Activated T-helper 1 cell treated with anti-CD3 and anti-CD28 coated beads, Interleukin-12 subunit alpha, Interleukin-12 subunit beta, Interleukin-2, Interleukin-4 antibody, amounts not matched to agents 30 ng/mL and 10 ng/mL and 1 ng/mL, durations not matched to agents 14 hours and 24 hours and 36 hours (primary cell): ENCODE results near the gene LIPN. TPM values are rescaled to one million over a fixed set of nuclear protein-coding genes. Genes with fewer than 3 reads are reported as not detected.
A peak's percentile ranks its signal among the peaks of the same experiment; 100 is the strongest.
"Not testable (repeated sequence)": the region's sequence is repeated elsewhere in the genome, so short reads cannot be mapped to it uniquely, and the experiment has no call there.

ENCODE experiments used
- DNase-seq: peaks from one replicate; pipeline ENCODE4 v3.0.0; 2021; ENCODE audit warnings: low spot score
- H3K27ac Mint-ChIP-seq: one replicate; pipeline ENCODE4 v1.8.0; 2021; ENCODE audit warnings: mild to moderate bottlenecking, mixed read lengths
- H3K27me3 Mint-ChIP-seq: one replicate; pipeline ENCODE4 v1.8.0; 2022; ENCODE audit warnings: mild to moderate bottlenecking, moderate library complexity, mixed read lengths; ENCODE audit not compliant: insufficient read depth
- H3K36me3 Mint-ChIP-seq: one replicate; pipeline ENCODE4 v1.8.0; 2021; ENCODE audit warnings: low read depth, mixed read lengths
- H3K4me1 Mint-ChIP-seq: one replicate; pipeline ENCODE4 v1.8.0; 2021; ENCODE audit warnings: low read depth, mixed read lengths
- H3K4me3 Mint-ChIP-seq: one replicate; pipeline ENCODE4 v1.8.0; 2021; ENCODE audit warnings: mild to moderate bottlenecking, moderate library complexity, mixed read lengths
- H3K9me3 Mint-ChIP-seq: one replicate; pipeline ENCODE4 v1.8.0; 2021; ENCODE audit warnings: mixed read lengths
- intact Hi-C: fragments of 100-400 bp; cut with micrococcal nuclease; formaldehyde crosslinking; loops from one replicate; pipeline ENCODE4 v1.15.1; 2024
- total RNA-seq: library from RNA; stranded (reverse); gene quantifications from 2 replicates; pipeline ENCODE4 v1.2.3, GENCODE V29; 2022

Gene LIPN
- total RNA-seq: not detected in 2 replicates

- H3K4me3 Mint-ChIP-seq: no peak within 1 kb of the TSS
These were observed at the start of gene LIPN for GRCh38 chr10:88759366-88760101. TSS of gene LIPN (plus strand) at chr10:88760020. CDS start at chr10:88761406, 1,386 bp downstream.

GRCh38 chr10:88715517-88715916, 44.3 kb upstream of the LIPN start:
- H3K4me3 Mint-ChIP-seq: no peak overlapping the region
- no peaks in the 10 kb centered on the region for H3K36me3 Mint-ChIP-seq
- peaks cover 17% of the 10 kb centered on the region for H3K27me3 Mint-ChIP-seq
- H3K9me3 Mint-ChIP-seq: no peaks in the 10 kb centered on the region
- H3K27ac Mint-ChIP-seq: no peak overlapping the region
- intact Hi-C loops: no loop called here
- no peaks in the 10 kb centered on the region for H3K4me1 Mint-ChIP-seq
- DNase-seq: no peak

More at GRCh38 chr10:88759366-88760101, at the start of gene LIPN:
- Mint-ChIP-seq H3K36me3 (peaks cover 3% of the 10 kb centered on the region), H3K9me3 (peaks cover 9% of the 10 kb centered on the region), H3K27me3 (peaks cover 20% of the 10 kb centered on the region), H3K4me1 (peaks cover 6% of the 10 kb centered on the region), H3K27ac (no peak within 1 kb of the TSS)
- intact Hi-C loops: loop anchor here (5.0 kb wide), 1 partner anchor 33 kb away; no protein-coding TSS in a partner anchor
- DNase-seq: no peak

GRCh38 chr10:88721392-88721791, 38.4 kb upstream of the LIPN start:
- H3K27ac Mint-ChIP-seq: no peak overlapping the region
- DNase-seq: no peak
- H3K4me1 Mint-ChIP-seq: peaks cover 9% of the 10 kb centered on the region
- H3K9me3 Mint-ChIP-seq: no peaks in the 10 kb centered on the region
- H3K36me3 Mint-ChIP-seq: no peaks in the 10 kb centered on the region
- no peak overlapping the region for H3K4me3 Mint-ChIP-seq
- intact Hi-C loops: no loop called here
- peaks cover 30% of the 10 kb centered on the region for H3K27me3 Mint-ChIP-seq

GRCh38 chr10:88725798-88726197, 34.0 kb upstream of the LIPN start:
- intact Hi-C loops: no loop called here
- peaks cover 9% of the 10 kb centered on the region for H3K4me1 Mint-ChIP-seq
- no peaks in the 10 kb centered on the region for H3K9me3 Mint-ChIP-seq
- peak overlapping the region; percentile 21 for H3K27ac Mint-ChIP-seq
- no peak overlapping the region for H3K4me3 Mint-ChIP-seq
- H3K27me3 Mint-ChIP-seq: peaks cover 20% of the 10 kb centered on the region
- no peaks in the 10 kb centered on the region for H3K36me3 Mint-ChIP-seq
- no peak for DNase-seq

GRCh38 chr10:88728107-88728763, 31.6 kb upstream of the LIPN start:
- Mint-ChIP-seq H3K36me3 (no peaks in the 10 kb centered on the region), H3K27ac (no peak overlapping the region), H3K4me1 (peaks cover 9% of the 10 kb centered on the region), H3K27me3 (peaks cover 16% of the 10 kb centered on the region), H3K4me3 (no peak overlapping the region), H3K9me3 (no peaks in the 10 kb centered on the region)
- intact Hi-C loops: loop anchor here (1.0 kb wide), 1 partner anchor 82 kb away; no protein-coding TSS in a partner anchor
- peak; percentile 27 for DNase-seq

GRCh38 chr10:88730864-88731263, 29.0 kb upstream of the LIPN start:
- DNase-seq: no peak
- no peak overlapping the region for H3K4me3 Mint-ChIP-seq
- H3K27ac Mint-ChIP-seq: no peak overlapping the region
- H3K9me3 Mint-ChIP-seq: no peaks in the 10 kb centered on the region
- intact Hi-C loops: no loop called here
- H3K27me3 Mint-ChIP-seq: peaks cover 10% of the 10 kb centered on the region
- H3K4me1 Mint-ChIP-seq: peaks cover 4% of the 10 kb centered on the region
- no peaks in the 10 kb centered on the region for H3K36me3 Mint-ChIP-seq

- Mint-ChIP-seq H3K9me3 (no peaks in the 10 kb centered on the region), H3K27me3 (peaks cover 6% of the 10 kb centered on the region)
- no peak for DNase-seq
These were observed 28.5 kb upstream of the LIPN start for GRCh38 chr10:88731296-88731695.

GRCh38 chr10:88733215-88733614, 26.6 kb upstream of the LIPN start:
- Mint-ChIP-seq H3K4me3 (no peak overlapping the region), H3K27me3 (peaks cover 10% of the 10 kb centered on the region), H3K27ac (no peak overlapping the region), H3K36me3 (no peaks in the 10 kb centered on the region), H3K4me1 (no peaks in the 10 kb centered on the region), H3K9me3 (no peaks in the 10 kb centered on the region)
- DNase-seq: no peak
- intact Hi-C loops: no loop called here

More at GRCh38 chr10:88731296-88731695, 28.5 kb upstream of the LIPN start:
- H3K4me1 Mint-ChIP-seq: no peaks in the 10 kb centered on the region
- H3K4me3 Mint-ChIP-seq: no peak overlapping the region
- intact Hi-C loops: no loop called here
- no peak overlapping the region for H3K27ac Mint-ChIP-seq
- H3K36me3 Mint-ChIP-seq: no peaks in the 10 kb centered on the region

- Mint-ChIP-seq H3K4me1 (no peaks in the 10 kb centered on the region), H3K27ac (no peak overlapping the region)
These were observed 24.2 kb upstream of the LIPN start for GRCh38 chr10:88735661-88736060.

GRCh38 chr10:88741921-88742320, 17.9 kb upstream of the LIPN start:
- H3K4me3 Mint-ChIP-seq, intact Hi-C loops, H3K4me1 Mint-ChIP-seq, H3K36me3 Mint-ChIP-seq, H3K27ac Mint-ChIP-seq, DNase-seq: not testable (repeated sequence)
- peaks cover 11% of the 10 kb centered on the region for H3K9me3 Mint-ChIP-seq
- peaks cover 19% of the 10 kb centered on the region for H3K27me3 Mint-ChIP-seq

More at GRCh38 chr10:88735661-88736060, 24.2 kb upstream of the LIPN start:
- Mint-ChIP-seq H3K9me3 (no peaks in the 10 kb centered on the region), H3K36me3 (no peaks in the 10 kb centered on the region), H3K27me3 (peaks cover 15% of the 10 kb centered on the region), H3K4me3 (no peak overlapping the region)
- intact Hi-C loops: no loop called here
- no peak for DNase-seq

GRCh38 chr10:88742448-88742847, 17.4 kb upstream of the LIPN start:
- intact Hi-C loops: no loop called here
- H3K27ac Mint-ChIP-seq: no peak overlapping the region
- H3K36me3 Mint-ChIP-seq: no peaks in the 10 kb centered on the region
- no peak overlapping the region for H3K4me3 Mint-ChIP-seq
- no peak for DNase-seq
- H3K9me3 Mint-ChIP-seq: peaks cover 11% of the 10 kb centered on the region
- peaks cover 19% of the 10 kb centered on the region for H3K27me3 Mint-ChIP-seq
- H3K4me1 Mint-ChIP-seq: no peaks in the 10 kb centered on the region

GRCh38 chr10:88744002-88744401, 15.8 kb upstream of the LIPN start:
- no peak for DNase-seq
- Mint-ChIP-seq H3K36me3 (no peaks in the 10 kb centered on the region), H3K27ac (no peak overlapping the region), H3K4me1 (no peaks in the 10 kb centered on the region), H3K9me3 (peaks cover 11% of the 10 kb centered on the region), H3K27me3 (peaks cover 20% of the 10 kb centered on the region), H3K4me3 (no peak overlapping the region)
- intact Hi-C loops: no loop called here

GRCh38 chr10:88745633-88746032, 14.2 kb upstream of the LIPN start:
- H3K4me3 Mint-ChIP-seq: no peak overlapping the region
- H3K9me3 Mint-ChIP-seq: peaks cover 11% of the 10 kb centered on the region
- H3K36me3 Mint-ChIP-seq: no peaks in the 10 kb centered on the region
- no peak overlapping the region for H3K27ac Mint-ChIP-seq
- intact Hi-C loops: no loop called here
- no peaks in the 10 kb centered on the region for H3K4me1 Mint-ChIP-seq
- peaks cover 30% of the 10 kb centered on the region for H3K27me3 Mint-ChIP-seq
- DNase-seq: no peak
